Loucy (cell line): ENCODE data around the gene MYBPC2.
A peak's percentile ranks its signal among the peaks of the same experiment; 100 is the strongest.

Source experiments
- H2AFZ ChIP-seq: fragments of 200-600 bp; sonication (generic); 2 replicates; pipeline ENCODE4 v1.6.0; 2016; ENCODE audit warnings: antibody characterized with exemption, mild to moderate bottlenecking, low read length, moderate library complexity
- H3F3A ChIP-seq: fragments of 200-600 bp; 2 replicates; pipeline ENCODE4 v1.6.0; 2016; ENCODE audit warnings: antibody characterized with exemption, low read depth, mild to moderate bottlenecking
- H3K27me3 ChIP-seq: fragments of 200-600 bp; sonication (generic); 2 replicates; pipeline ENCODE4 v1.6.1; 2014; ENCODE audit warnings: low read length, mild to moderate bottlenecking; ENCODE audit not compliant: insufficient read depth, poor library complexity, severe bottlenecking
- H3K36me3 ChIP-seq: fragments of 200-600 bp; sonication (generic); 2 replicates; pipeline ENCODE4 v1.6.1; 2016; ENCODE audit warnings: low read length; ENCODE audit not compliant: insufficient read depth
- H3K4me1 ChIP-seq: fragments of 200-600 bp; sonication (generic); 2 replicates; pipeline ENCODE4 v1.5.1; 2014; ENCODE audit warnings: low read length, mild to moderate bottlenecking; ENCODE audit not compliant: insufficient read depth, poor library complexity, severe bottlenecking
- H3K4me2 ChIP-seq: fragments of 200-600 bp; sonication (generic); 2 replicates; pipeline ENCODE4 v1.6.0; 2014; ENCODE audit warnings: antibody characterized with exemption, low read length, low read depth, mild to moderate bottlenecking; ENCODE audit not compliant: poor library complexity, severe bottlenecking
- H3K4me3 ChIP-seq: fragments of 200-600 bp; sonication (generic); 2 replicates; pipeline ENCODE4 v1.5.1; 2014; ENCODE audit warnings: low read length, mild to moderate bottlenecking, mixed read lengths; ENCODE audit not compliant: poor library complexity, severe bottlenecking
- H3K79me2 ChIP-seq: fragments of 200-600 bp; sonication (generic); 2 replicates; pipeline ENCODE4 v1.6.1; 2014; ENCODE audit warnings: low read length; ENCODE audit not compliant: insufficient read depth
- H3K9ac ChIP-seq: fragments of 200-600 bp; sonication (generic); 2 replicates; pipeline ENCODE4 v1.6.0; 2014; ENCODE audit warnings: mild to moderate bottlenecking, low read depth, low read length, moderate library complexity; ENCODE audit not compliant: poor library complexity, severe bottlenecking
- H3K9me2 ChIP-seq: fragments of 200-600 bp; sonication (generic); replicated peaks from 2 replicates; pipeline ENCODE4 v1.6.1; 2016; ENCODE audit warnings: low read depth, low read length, mixed read lengths
- H3K9me3 ChIP-seq: fragments of 200-600 bp; sonication (generic); 2 replicates; pipeline ENCODE4 v1.6.1; 2014; ENCODE audit warnings: mild to moderate bottlenecking, antibody characterized with exemption, low read length, low read depth; ENCODE audit not compliant: insufficient read depth
- H4K20me1 ChIP-seq: fragments of 200-600 bp; sonication (generic); 2 replicates; pipeline ENCODE4 v1.6.0; 2014; ENCODE audit warnings: antibody characterized with exemption, low read length, mild to moderate bottlenecking; ENCODE audit not compliant: insufficient read depth, poor library complexity, severe bottlenecking
- CTCF ChIP-seq: fragments of 200-600 bp; sonication (generic); conservative IDR thresholded peaks from 2 replicates; pipeline ENCODE4 v1.5.1; 2014; ENCODE audit warnings: mild to moderate bottlenecking, antibody characterized with exemption, low read length
- EZH2phosphoT487 ChIP-seq: fragments of 200-600 bp; IDR thresholded peaks from 2 replicates; pipeline ENCODE4 v1.6.1; 2018; ENCODE audit warnings: antibody characterized with exemption, mild to moderate bottlenecking, moderate library complexity, borderline replicate concordance

Gene MYBPC2

GRCh38 chr19:50512112-50512998, 79.7 kb downstream of the MYBPC2 start:
- H3K4me1 ChIP-seq = peaks cover 8% of the 10 kb centered on the region
- peak overlapping the region; percentile 77 for H3K9ac ChIP-seq
- peak overlapping the region; percentile 78 for H3K4me3 ChIP-seq
- no peaks in the 10 kb centered on the region for H4K20me1 ChIP-seq
- H3K9me3 ChIP-seq = no peaks in the 10 kb centered on the region
- H2AFZ ChIP-seq = no peak overlapping the region
- H3K4me2 ChIP-seq = peak overlapping the region; percentile 65
- no peaks in the 10 kb centered on the region for H3K9me2 ChIP-seq
- no peaks in the 10 kb centered on the region for H3K79me2 ChIP-seq
- H3K27me3 ChIP-seq = no peaks in the 10 kb centered on the region
- no peaks in the 10 kb centered on the region for H3K36me3 ChIP-seq
- TF ChIP-seq EZH2phosphoT487 (no peak), CTCF (no peak)
- H3F3A ChIP-seq = no peaks in the 10 kb centered on the region

- no peaks in the 10 kb centered on the region for H3K27me3 ChIP-seq
- H3K9me2 ChIP-seq = no peaks in the 10 kb centered on the region
- no peak overlapping the region for H3K4me3 ChIP-seq
- H3K4me1 ChIP-seq = peaks cover 8% of the 10 kb centered on the region
- H3K4me2 ChIP-seq = no peak overlapping the region
- TF ChIP-seq CTCF = no peak
- no peak for TF ChIP-seq EZH2phosphoT487
- H4K20me1 ChIP-seq = no peaks in the 10 kb centered on the region
- H3K79me2 ChIP-seq = no peaks in the 10 kb centered on the region
- no peaks in the 10 kb centered on the region for H3K36me3 ChIP-seq
- no peaks in the 10 kb centered on the region for H3F3A ChIP-seq
- H3K9ac ChIP-seq = no peak overlapping the region
- no peaks in the 10 kb centered on the region for H3K9me3 ChIP-seq
- H2AFZ ChIP-seq = no peak overlapping the region
These were observed 80.5 kb downstream of the MYBPC2 start for GRCh38 chr19:50512999-50513745.

- H3K4me2 ChIP-seq = no peak within 1 kb of the TSS
These were observed 81.2 kb downstream of the MYBPC2 start, which contains the start of gene ASPDH for GRCh38 chr19:50513746-50514345. Gene ASPDH, minus strand, starts transcription at chr19:50513913. Its CDS starts 90 bp downstream, at chr19:50513823.

More at GRCh38 chr19:50513746-50514345, 81.2 kb downstream of the MYBPC2 start, which contains the start of gene ASPDH:
- Histone ChIP-seq H2AFZ (no peak within 1 kb of the TSS), H3K79me2 (no peaks in the 10 kb centered on the region), H4K20me1 (no peaks in the 10 kb centered on the region), H3K9ac (no peak within 1 kb of the TSS), H3K4me3 (no peak within 1 kb of the TSS), H3K27me3 (no peaks in the 10 kb centered on the region), H3F3A (no peaks in the 10 kb centered on the region), H3K36me3 (no peaks in the 10 kb centered on the region), H3K4me1 (peaks cover 8% of the 10 kb centered on the region), H3K9me2 (no peaks in the 10 kb centered on the region), H3K9me3 (no peaks in the 10 kb centered on the region)
- TF ChIP-seq CTCF (no peak), EZH2phosphoT487 (no peak)
